Measurements from ENCODE around the gene ASB10. TPM values are rescaled to one million over a fixed set of nuclear protein-coding genes. Genes with fewer than 3 reads are reported as not detected.

Gene ASB10
- total and polyA plus RNA-seq, 2 of the 8 experiments (the other 6 are each of a cell fraction or from before 2014, with no cell fraction given): not detected

GRCh38 chr7:151236406-151236805, 49.4 kb upstream of the ASB10 start:
- no peak for TF ChIP-seq JUND (IDR thresholded peaks at IDR 0.05; ENCODE audit: low read length)
- TF ChIP-seq KDM5A (IDR thresholded peaks at IDR 0.05; ENCODE audit: low read length): no peak
- TF ChIP-seq ZNF274 (IDR thresholded peaks at IDR 0.05; ENCODE audit: borderline replicate concordance, extremely low read depth, low read length): no peak
- no peak for FAIRE-seq
- Histone ChIP-seq H3K4me3 (ENCODE audit: extremely low read depth in 1 of 4, insufficient read depth in 2 of 4, low read depth in 3 of 4, low read length in 4 of 4) (no peak overlapping the region), H3K79me1 (ENCODE audit: low read depth, low read length) (peaks cover 14% of the 10 kb centered on the region), H3K23me2 (ENCODE audit: low read depth, low read length) (peaks cover 13% of the 10 kb centered on the region), H3K9ac (replicated peaks in 1 of 4; ENCODE audit: extremely low read depth in 1 of 4, low read depth in 3 of 4, low read length in 3 of 4) (no peak overlapping the region), H2BK5ac (ENCODE audit: low read depth, low read length) (no peak overlapping the region), H2BK120ac (replicated peaks; ENCODE audit: low read depth, low read length) (no peak overlapping the region), H3K9me3 (ENCODE audit: insufficient read depth in 2 of 2, low read depth in 1 of 2, low read length in 1 of 2) (no peaks in the 10 kb centered on the region), H3K23ac (ENCODE audit: insufficient read length) (no peak overlapping the region), H3K14ac (ENCODE audit: insufficient read length) (no peak overlapping the region), H3K4me1 (replicated peaks in 1 of 4; ENCODE audit: control insufficient read depth in 3 of 4, insufficient read depth in 4 of 4, low read length in 3 of 4) (peaks cover 3 to 7% (median 5%) of the 10 kb centered on the region in 4 experiments; a peak in 5 of 7 replicates), H2AFZ (ENCODE audit: low read length) (no peak overlapping the region), H4K5ac (ENCODE audit: insufficient read length, low read depth, low read length) (no peak overlapping the region), H3K4me2 (ENCODE audit: insufficient read depth in 1 of 2, low read depth in 2 of 2, low read length in 2 of 2) (no peak overlapping the region), H3K56ac (replicated peaks; ENCODE audit: insufficient read length, low read depth, low read length) (no peak overlapping the region), H4K20me1 (replicated peaks in 1 of 2; ENCODE audit: control insufficient read depth in 1 of 2, insufficient read depth in 2 of 2, low read length in 2 of 2) (peaks cover 0 to 17% of the 10 kb centered on the region in 2 experiments), H3K36me3 (ENCODE audit: control insufficient read depth in 2 of 4, insufficient read depth in 4 of 4, low read length in 3 of 4) (peaks cover 8 to 24% (median 11%) of the 10 kb centered on the region in 4 experiments; a peak in 7 of 8 replicates), H3K79me2 (ENCODE audit: control insufficient read depth in 1 of 2, insufficient read depth in 2 of 2, low read length in 2 of 2) (peaks cover 4 to 23% of the 10 kb centered on the region in 2 experiments; a peak in 3 of 4 replicates), H3K4ac (replicated peaks; ENCODE audit: insufficient read length, low read depth, low read length) (no peak overlapping the region), H2BK15ac (ENCODE audit: low read length) (no peak overlapping the region), H2BK20ac (ENCODE audit: low read length) (no peak overlapping the region), H3K27me3 (replicated peaks in 1 of 4; ENCODE audit: control insufficient read depth in 3 of 4, extremely low read depth in 1 of 4, insufficient read depth in 3 of 4, low read length in 3 of 4) (no peaks in the 10 kb centered on the region), H4K8ac (ENCODE audit: extremely low read depth, insufficient read depth, low read length) (no peak overlapping the region), H4K91ac (replicated peaks; ENCODE audit: insufficient read length, low read length) (no peak overlapping the region), H3K18ac (ENCODE audit: extremely low read depth, low read length) (no peak overlapping the region), H2BK12ac (ENCODE audit: low read depth, low read length) (no peak overlapping the region), H3K27ac (ENCODE audit: low read depth, low read length) (no peak overlapping the region), H2AK5ac (ENCODE audit: low read depth, low read length) (no peak overlapping the region)
- CTCF ChIA-PET (ENCODE audit: partially characterized antibody): interaction anchor here (0.5 to 6.8 kb wide), 16 partner anchors 8 to 120 kb away, joined by 3 to 71 read pairs (median 4); partner anchors contain the start of gene ABCF2
- POLR2A ChIA-PET (ENCODE audit: partially characterized antibody): interaction anchor here (0.9 to 1.3 kb wide), 2 partner anchors 9 to 19 kb away, joined by 3 to 9 read pairs; partner anchors contain the start of gene ABCF2
- DNase-seq (ENCODE audit: low read depth in 1 of 2, low spot score in 2 of 2): no peak
- WGBS, 2 experiments (ENCODE audit: extremely low coverage in 1 of 2, insufficient coverage in 1 of 2, insufficient read length in 1 of 2, insufficient replicate concordance in 2 of 2, low coverage in 1 of 2, low lambda C conversion rate in 2 of 2, missing lambda C conversion rate in 1 of 2): 90% methylated on average over 13 of the region's 13 CpGs; no CpG with 5 or more reads in 1 of the 2 experiments
